PFSK-1 (cell line): ENCODE results near the gene IGSF8.

Experiments
- FOXP2 ChIP-seq: optimal IDR thresholded peaks from 2 replicates; pipeline ENCODE3; 2011; ENCODE audit warnings: borderline replicate concordance, control low read depth, inconsistent platforms; ENCODE audit not compliant: insufficient read depth; ENCODE audit errors: extremely low read length, extremely low read depth
- POLR2AphosphoS5 ChIP-seq: IDR thresholded peaks from 2 replicates; pipeline ENCODE4 v1.6.1; 2012; ENCODE audit warnings: low read depth, mild to moderate bottlenecking, control low read depth, low read length, moderate library complexity
- SIN3A ChIP-seq: IDR thresholded peaks from 2 replicates; pipeline ENCODE4 v1.6.1; 2012; ENCODE audit warnings: mild to moderate bottlenecking, low read length, moderate library complexity, borderline replicate concordance; ENCODE audit not compliant: insufficient read depth
- TAF1 ChIP-seq: IDR thresholded peaks from 2 replicates; pipeline ENCODE4 v1.6.1; 2012; ENCODE audit warnings: low read length, control low read depth, borderline replicate concordance; ENCODE audit not compliant: insufficient read depth
- TF ChIP-seq, protein P1 (sequence below), 2 experiments: IDR thresholded peaks; 2 replicates each; pipeline versions ENCODE4 v1.6.1 to v1.8.0; 2011 to 2012; ENCODE audit warnings: low read depth in 2 of 2, low read length in 2 of 2, control low read depth in 1 of 2, inconsistent platforms in 1 of 2, mild to moderate bottlenecking in 1 of 2, moderate library complexity in 1 of 2; ENCODE audit not compliant: insufficient read depth in 1 of 2

Gene IGSF8

DNA sequence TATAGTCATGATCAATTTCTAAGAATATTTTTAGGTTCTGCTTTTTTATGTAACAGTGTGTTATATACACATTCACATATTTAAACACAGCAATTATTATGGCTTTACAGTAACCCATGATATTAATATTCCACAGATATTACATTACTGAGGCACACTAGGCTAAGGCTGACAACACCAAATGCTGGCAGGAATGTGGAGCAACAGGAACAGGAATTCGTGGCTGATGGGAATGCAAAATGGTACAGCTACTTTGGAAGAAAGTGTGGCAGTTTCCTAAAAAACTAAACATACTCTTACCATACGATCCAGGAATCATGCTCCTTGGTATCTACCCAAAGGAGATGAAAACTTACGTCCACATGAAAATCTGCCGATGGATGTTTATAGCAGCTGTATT, 19.0 kb downstream of the IGSF8 start:
- no peak for TF ChIP-seq TAF1
- TF ChIP-seq, protein P1, sequence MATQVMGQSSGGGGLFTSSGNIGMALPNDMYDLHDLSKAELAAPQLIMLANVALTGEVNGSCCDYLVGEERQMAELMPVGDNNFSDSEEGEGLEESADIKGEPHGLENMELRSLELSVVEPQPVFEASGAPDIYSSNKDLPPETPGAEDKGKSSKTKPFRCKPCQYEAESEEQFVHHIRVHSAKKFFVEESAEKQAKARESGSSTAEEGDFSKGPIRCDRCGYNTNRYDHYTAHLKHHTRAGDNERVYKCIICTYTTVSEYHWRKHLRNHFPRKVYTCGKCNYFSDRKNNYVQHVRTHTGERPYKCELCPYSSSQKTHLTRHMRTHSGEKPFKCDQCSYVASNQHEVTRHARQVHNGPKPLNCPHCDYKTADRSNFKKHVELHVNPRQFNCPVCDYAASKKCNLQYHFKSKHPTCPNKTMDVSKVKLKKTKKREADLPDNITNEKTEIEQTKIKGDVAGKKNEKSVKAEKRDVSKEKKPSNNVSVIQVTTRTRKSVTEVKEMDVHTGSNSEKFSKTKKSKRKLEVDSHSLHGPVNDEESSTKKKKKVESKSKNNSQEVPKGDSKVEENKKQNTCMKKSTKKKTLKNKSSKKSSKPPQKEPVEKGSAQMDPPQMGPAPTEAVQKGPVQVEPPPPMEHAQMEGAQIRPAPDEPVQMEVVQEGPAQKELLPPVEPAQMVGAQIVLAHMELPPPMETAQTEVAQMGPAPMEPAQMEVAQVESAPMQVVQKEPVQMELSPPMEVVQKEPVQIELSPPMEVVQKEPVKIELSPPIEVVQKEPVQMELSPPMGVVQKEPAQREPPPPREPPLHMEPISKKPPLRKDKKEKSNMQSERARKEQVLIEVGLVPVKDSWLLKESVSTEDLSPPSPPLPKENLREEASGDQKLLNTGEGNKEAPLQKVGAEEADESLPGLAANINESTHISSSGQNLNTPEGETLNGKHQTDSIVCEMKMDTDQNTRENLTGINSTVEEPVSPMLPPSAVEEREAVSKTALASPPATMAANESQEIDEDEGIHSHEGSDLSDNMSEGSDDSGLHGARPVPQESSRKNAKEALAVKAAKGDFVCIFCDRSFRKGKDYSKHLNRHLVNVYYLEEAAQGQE (IDR thresholded peaks at IDR 0.05; ENCODE audit: insufficient read depth in 1 of 2, low read depth in 2 of 2, low read length in 2 of 2), result no peak
- no peak for TF ChIP-seq POLR2AphosphoS5
- no peak for TF ChIP-seq SIN3A
- TF ChIP-seq FOXP2, result no peak

DNA sequence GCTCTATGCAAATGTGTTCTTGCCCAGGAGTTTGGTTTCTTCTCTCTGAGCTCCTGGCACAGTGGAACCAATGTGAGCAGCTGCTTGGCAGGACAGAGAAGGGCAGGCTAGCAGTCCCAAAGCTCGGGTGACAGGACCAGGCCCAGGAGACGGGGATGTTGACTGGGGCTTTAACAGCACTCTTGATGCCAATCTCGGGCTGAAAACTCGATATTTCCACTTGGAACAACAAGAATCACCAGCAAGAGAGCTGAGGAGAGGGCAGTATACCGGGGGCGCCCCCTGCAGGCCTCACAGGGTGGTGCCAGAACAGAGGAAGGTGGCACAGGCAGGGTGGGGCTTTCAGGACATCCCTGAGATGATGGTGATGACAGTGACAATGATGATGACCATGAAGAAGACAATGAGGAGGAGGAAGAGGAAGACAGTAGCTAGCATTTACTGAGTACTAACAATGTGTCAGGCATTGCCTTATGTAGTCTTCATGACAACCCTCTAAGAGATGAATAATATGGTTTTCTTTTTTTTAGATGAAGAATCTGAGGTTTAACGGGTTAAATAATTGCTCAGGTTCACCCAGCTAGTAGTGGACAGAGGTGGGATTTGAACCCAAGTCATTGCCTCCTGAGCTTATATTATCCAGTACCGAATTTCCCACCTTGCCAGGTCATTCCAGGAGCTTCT, 19.8 kb downstream of the IGSF8 start:
- TF ChIP-seq SIN3A, result no peak
- TF ChIP-seq TAF1, result no peak
- TF ChIP-seq FOXP2, result no peak
- TF ChIP-seq POLR2AphosphoS5, result no peak
- TF ChIP-seq, protein P1 (IDR thresholded peaks at IDR 0.05; ENCODE audit: insufficient read depth in 1 of 2, low read depth in 2 of 2, low read length in 2 of 2), result no peak

DNA sequence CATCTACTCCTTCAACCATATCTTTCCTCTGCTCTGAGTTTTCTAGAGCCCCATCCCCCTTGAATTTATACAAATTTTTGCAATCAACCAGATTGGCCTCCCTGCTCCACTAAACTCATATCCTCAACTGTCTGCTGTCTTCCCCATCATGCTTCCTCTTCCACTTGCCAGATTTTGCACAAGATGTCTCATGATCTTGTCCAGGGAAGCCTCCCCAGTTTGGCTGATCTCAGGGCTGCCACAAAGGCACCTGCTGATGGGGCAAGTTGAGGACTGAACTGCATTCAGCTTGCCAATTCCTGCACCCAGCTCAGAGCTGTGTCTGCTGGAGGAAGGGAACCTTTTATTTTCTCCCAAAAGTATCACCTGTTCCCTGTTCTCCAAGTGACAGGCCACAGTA, 20.9 kb downstream of the IGSF8 start:
- TF ChIP-seq, protein P1 (IDR thresholded peaks at IDR 0.05; ENCODE audit: insufficient read depth in 1 of 2, low read depth in 2 of 2, low read length in 2 of 2), result no peak

DNA sequence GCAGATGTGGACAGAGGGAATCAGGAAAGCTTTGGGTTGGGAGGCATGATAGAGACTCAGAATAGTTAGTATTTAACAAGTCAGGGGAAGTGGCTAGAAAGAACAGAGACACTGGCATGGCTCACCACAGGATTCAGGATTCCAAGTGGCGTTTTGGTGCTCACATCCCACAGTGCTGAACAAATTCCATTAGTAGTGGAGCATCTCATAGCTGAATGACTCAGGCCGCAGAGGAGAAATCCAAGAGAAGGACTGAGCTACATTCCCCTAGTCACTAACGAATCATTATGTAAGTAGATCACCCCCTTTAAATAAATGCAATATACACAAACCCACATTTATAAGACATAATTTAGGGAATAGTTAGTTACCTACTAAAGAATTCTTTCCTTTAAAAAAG, 22.1 kb downstream of the IGSF8 start:
- TF ChIP-seq TAF1 (no peak), SIN3A (no peak), FOXP2 (no peak), POLR2AphosphoS5 (no peak)
- TF ChIP-seq, protein P1 (IDR thresholded peaks at IDR 0.05; ENCODE audit: insufficient read depth in 1 of 2, low read depth in 2 of 2, low read length in 2 of 2), result no peak

- TF ChIP-seq POLR2AphosphoS5 (no peak), TAF1 (no peak), FOXP2 (no peak), SIN3A (no peak)
- TF ChIP-seq, protein P1 (IDR thresholded peaks at IDR 0.05; ENCODE audit: insufficient read depth in 1 of 2, low read depth in 2 of 2, low read length in 2 of 2), result no peak
Observed at GRCh38 chr1:160075836-160076235, 22.6 kb downstream of the IGSF8 start.
